Esophagus squamous epithelium (tissue), 5 donors: ENCODE data around the gene SMIM14. TPM values are rescaled to one million over a fixed set of nuclear protein-coding genes. Genes with fewer than 3 reads are reported as not detected.
A peak's percentile ranks its signal among the peaks of the same experiment; 100 is the strongest.
"Not testable (repeated sequence)": the region's sequence is repeated elsewhere in the genome, so short reads cannot be mapped to it uniquely, and the experiment has no call there.

Experiments used
- DNase-seq: peaks from one replicate; lab custom pipeline; 2025; lab: John Stamatoyannopoulos, UW
- H3K27ac ChIP-seq, 4 donors: fragments of 200-600 bp; sonication (generic); one replicate each; pipeline ENCODE4 v1.5.1; 2016 to 2019; ENCODE audit warnings: mild to moderate bottlenecking in 1 of 4
- H3K27me3 ChIP-seq, 4 donors: fragments of 200-600 bp; sonication (generic); 1 replicate in 3 of 4; 2 replicates in 1 of 4; pipeline versions ENCODE4 v1.5.1 to v1.6.0; 2017 to 2021; ENCODE audit warnings: antibody characterized with exemption in 1 of 4
- H3K36me3 ChIP-seq, 3 donors: fragments of 200-600 bp; sonication (generic); one replicate each; pipeline ENCODE4 v1.5.1; 2016 to 2019
- H3K4me1 ChIP-seq, 3 donors: fragments of 200-600 bp; sonication (generic); one replicate each; pipeline ENCODE4 v1.5.1; 2017 to 2019
- H3K4me3 ChIP-seq, 4 donors: fragments of 200-600 bp; sonication (generic); 1 replicate in 3 of 4; 2 replicates in 1 of 4; pipeline ENCODE4 v1.5.1; 2016 to 2019; ENCODE audit warnings: mild to moderate bottlenecking in 2 of 4, moderate library complexity in 1 of 4
- H3K9me3 ChIP-seq, 3 donors: fragments of 200-600 bp; sonication (generic); one replicate each; pipeline ENCODE4 v1.5.1; 2016 to 2019
- CTCF ChIP-seq, 6 experiments: fragments of 450-650 bp in 4 of 6; fragments of 200-600 bp in 2 of 6; sonication (generic) in 2 of 6; IDR thresholded peaks; one replicate each; pipeline ENCODE4 v1.5.1; 2016 to 2019; ENCODE audit warnings: antibody characterized with exemption in 6 of 6, mild to moderate bottlenecking in 4 of 6, moderate library complexity in 4 of 6
- POLR2A ChIP-seq, 4 donors: fragments of 450-650 bp; IDR thresholded peaks; one replicate each; pipeline ENCODE4 v1.6.1; 2017; ENCODE audit warnings: antibody characterized with exemption in 4 of 4, mild to moderate bottlenecking in 4 of 4, moderate library complexity in 3 of 4
- WGBS, 2 donors: methylation state at CpG; one replicate each; pipeline ENCODE4 v1.1.5; 2018; 5-methylcytosine and 5-hydroxymethylcytosine counted together
- intact Hi-C: fragments of 100-400 bp; cut with DNase I; formaldehyde crosslinking; loops from one replicate; pipeline ENCODE4 v1.15.0; 2022
- total RNA-seq, 4 donors: library from RNA; depleted of rRNA; stranded (reverse); fragments of >200 nt; gene quantifications; one replicate each; pipeline ENCODE4 v1.1.0, GENCODE V29; 2016
- donor health status: DM: yes; HTN: yes; CAD: no.

Gene SMIM14
- total RNA-seq, 4 donors from 2014 or later, result 13.2 to 47.2 (median 25.8) TPM

DNA sequence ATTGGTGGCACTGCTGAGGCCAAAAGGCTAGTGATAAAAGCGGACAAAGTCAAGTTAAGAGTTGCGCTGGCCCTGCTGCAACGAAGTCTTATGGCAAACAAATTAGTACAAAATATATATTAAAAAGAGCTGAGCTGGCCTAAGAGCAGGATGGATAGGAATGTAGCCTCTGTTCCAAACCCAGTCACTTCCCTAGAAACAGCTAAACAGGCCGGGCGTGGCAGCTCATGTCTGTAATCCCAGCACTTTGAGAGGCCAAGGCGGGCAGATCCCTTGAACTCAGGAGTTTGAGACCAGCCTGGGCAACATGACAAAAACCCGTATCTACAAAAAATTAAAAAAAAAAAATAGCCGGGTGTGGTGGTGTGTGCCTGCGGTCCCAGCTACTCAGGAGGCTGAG, 79.0 kb downstream of the SMIM14 start:
- TF ChIP-seq CTCF (IDR thresholded peaks at IDR 0.05) (no peak), POLR2A (IDR thresholded peaks at IDR 0.05) (no peak)
- no peaks in the 10 kb centered on the region for H3K27me3 ChIP-seq

GRCh38 chr4:39555472-39555871, 83.2 kb downstream of the SMIM14 start:
- TF ChIP-seq CTCF (IDR thresholded peaks at IDR 0.05), result no peak
- no peak for TF ChIP-seq POLR2A (IDR thresholded peaks at IDR 0.05)
- 87 to 100% methylated on average over 2 to 3 of the region's 3 CpGs for WGBS, 2 donors
- intact Hi-C loops, result no loop called here

More for the DNA sequence above, 79.0 kb downstream of the SMIM14 start:
- WGBS, 2 donors, result 63 to 81% methylated on average over 9 of the region's 9 CpGs
- Histone ChIP-seq H3K36me3 (peaks cover 0 to 23% (median 0%) of the 10 kb centered on the region in 3 donors), H3K4me1 (peaks cover 0 to 32% (median 3%) of the 10 kb centered on the region in 3 donors), H3K4me3 (no peak overlapping the region), H3K9me3 (no peaks in the 10 kb centered on the region), H3K27ac (peak overlapping the region in 1 of 4 donors; percentile 25)
- intact Hi-C loops, result no loop called here
- DNase-seq, result no peak

GRCh38 chr4:39548425-39549067, 90.1 kb downstream of the SMIM14 start:
- H3K4me3 ChIP-seq, result no peak overlapping the region
- no peak overlapping the region for H3K27ac ChIP-seq
- intact Hi-C loops, result no loop called here
- TF ChIP-seq POLR2A (IDR thresholded peaks at IDR 0.05), result no peak
- no peak for TF ChIP-seq CTCF (IDR thresholded peaks at IDR 0.05)
- H3K27me3 ChIP-seq, result no peaks in the 10 kb centered on the region
- no peak for DNase-seq
- H3K4me1 ChIP-seq, result peaks cover 0 to under 1% (median 0%) of the 10 kb centered on the region in 3 donors
- H3K9me3 ChIP-seq, result no peaks in the 10 kb centered on the region
- H3K36me3 ChIP-seq, result peaks cover 0 to 45% (median 0%) of the 10 kb centered on the region in 3 donors
- 80 to 83% methylated on average over 3 of the region's 3 CpGs for WGBS, 2 donors

More at GRCh38 chr4:39555472-39555871, 83.2 kb downstream of the SMIM14 start:
- no peaks in the 10 kb centered on the region for H3K27me3 ChIP-seq
- peaks cover 0 to 59% (median 0%) of the 10 kb centered on the region in 3 donors for H3K36me3 ChIP-seq
- no peak overlapping the region for H3K4me3 ChIP-seq
- H3K9me3 ChIP-seq, result no peaks in the 10 kb centered on the region
- no peak overlapping the region for H3K27ac ChIP-seq
- H3K4me1 ChIP-seq, result peaks cover 0 to 22% (median 3%) of the 10 kb centered on the region in 3 donors
- DNase-seq, result no peak

GRCh38 chr4:39544580-39545315, 93.9 kb downstream of the SMIM14 start:
- Histone ChIP-seq H3K4me3 (no peak overlapping the region), H3K4me1 (peaks cover 0 to 31% (median 4%) of the 10 kb centered on the region in 3 donors), H3K9me3 (no peaks in the 10 kb centered on the region), H3K36me3 (peaks cover 0 to 11% (median 0%) of the 10 kb centered on the region in 3 donors), H3K27ac (no peak overlapping the region), H3K27me3 (no peaks in the 10 kb centered on the region)
- no peak for DNase-seq
- intact Hi-C loops, result no loop called here
- TF ChIP-seq CTCF (IDR thresholded peaks at IDR 0.05) (no peak), POLR2A (IDR thresholded peaks at IDR 0.05) (no peak)
- 0 to 27% methylated on average over 1 of the region's 1 CpG for WGBS, 2 donors

GRCh38 chr4:39544080-39544479, 94.6 kb downstream of the SMIM14 start:
- WGBS, 2 donors, result 82 to 92% methylated on average over 3 to 4 of the region's 4 CpGs
- H3K9me3 ChIP-seq, H3K27me3 ChIP-seq, H3K36me3 ChIP-seq, intact Hi-C loops, H3K27ac ChIP-seq, H3K4me3 ChIP-seq, DNase-seq: not testable (repeated sequence)
- peaks cover 0 to 31% (median 4%) of the 10 kb centered on the region in 3 donors for H3K4me1 ChIP-seq
